ENCODE measurements around the gene CEP97.
A peak's percentile ranks its signal among the peaks of the same experiment; 100 is the strongest.
"Not testable (repeated sequence)": the region's sequence is repeated elsewhere in the genome, so short reads cannot be mapped to it uniquely, and the experiment has no call there.

CEP97 gene

GRCh38 chr3:101695779-101696372 is 28.5 kb upstream of the CEP97 start:
- FAIRE-seq, result peak; percentile 23
- no peak for DNase-seq (ENCODE audit: insufficient read length, low spot score)
- TF ChIP-seq POLR2A (IDR thresholded peaks at IDR 0.05; ENCODE audit: low read depth, low read length), result no peak

DNA sequence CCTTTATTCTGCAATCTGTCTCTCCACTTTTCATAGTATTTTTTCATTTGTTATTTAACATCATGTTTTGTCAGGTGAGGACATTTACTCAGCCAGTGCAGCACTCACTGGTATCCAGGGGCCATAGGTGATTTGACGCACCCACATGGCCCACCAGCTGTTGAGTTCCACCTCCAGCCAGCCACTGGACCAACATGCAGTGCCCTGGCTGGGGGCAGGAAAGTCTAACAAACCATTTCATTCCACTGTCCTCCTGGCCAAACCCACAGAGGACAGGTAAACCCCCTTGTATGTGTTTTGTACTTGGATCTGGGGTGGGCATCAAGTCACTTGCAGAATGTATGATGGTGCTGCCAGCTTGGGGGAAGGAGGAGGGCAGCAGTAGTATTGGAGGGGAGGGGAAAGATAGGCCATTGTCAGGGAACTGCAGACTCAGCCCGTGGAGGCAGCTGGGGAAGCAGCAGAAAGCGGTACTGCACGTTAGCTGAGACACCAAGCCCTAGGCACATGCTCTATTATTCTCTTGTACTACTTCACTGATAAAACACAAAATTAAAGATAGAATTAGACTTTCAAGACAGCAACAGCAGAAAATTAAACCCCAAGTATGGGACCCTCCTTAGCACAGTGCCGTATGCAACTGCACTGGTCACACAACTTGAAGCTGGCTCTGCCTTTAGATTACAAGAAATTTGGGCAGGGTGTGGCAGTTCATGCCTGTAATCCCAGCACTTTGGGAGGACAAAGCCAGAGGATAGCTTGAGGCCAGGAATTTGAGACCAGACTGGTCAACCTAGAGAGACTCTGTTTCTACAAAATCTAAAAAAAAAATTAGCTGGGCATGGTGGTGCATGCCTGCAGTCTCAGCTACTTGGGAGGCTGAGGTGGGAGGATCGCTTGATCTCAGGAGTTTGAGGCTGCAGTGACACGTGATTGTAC is 22.4 kb upstream of the CEP97 start:
- DNase-seq (ENCODE audit: insufficient read length, low spot score) (no peak), FAIRE-seq (no peak)
- no peak for TF ChIP-seq POLR2A (IDR thresholded peaks at IDR 0.05; ENCODE audit: low read depth, low read length)

- no peak for TF ChIP-seq POLR2A (IDR thresholded peaks at IDR 0.05; ENCODE audit: low read depth, low read length)
- FAIRE-seq, result no peak
These were observed 21.7 kb upstream of the CEP97 start for GRCh38 chr3:101702726-101703125.

GRCh38 chr3:101703169-101703568 is 21.2 kb upstream of the CEP97 start:
- no peak for TF ChIP-seq POLR2A (IDR thresholded peaks at IDR 0.05; ENCODE audit: low read depth, low read length)
- no peak for FAIRE-seq
- DNase-seq (ENCODE audit: insufficient read length, low spot score), result no peak

More at GRCh38 chr3:101702726-101703125, 21.7 kb upstream of the CEP97 start:
- no peak for DNase-seq (ENCODE audit: insufficient read length, low spot score)

DNA sequence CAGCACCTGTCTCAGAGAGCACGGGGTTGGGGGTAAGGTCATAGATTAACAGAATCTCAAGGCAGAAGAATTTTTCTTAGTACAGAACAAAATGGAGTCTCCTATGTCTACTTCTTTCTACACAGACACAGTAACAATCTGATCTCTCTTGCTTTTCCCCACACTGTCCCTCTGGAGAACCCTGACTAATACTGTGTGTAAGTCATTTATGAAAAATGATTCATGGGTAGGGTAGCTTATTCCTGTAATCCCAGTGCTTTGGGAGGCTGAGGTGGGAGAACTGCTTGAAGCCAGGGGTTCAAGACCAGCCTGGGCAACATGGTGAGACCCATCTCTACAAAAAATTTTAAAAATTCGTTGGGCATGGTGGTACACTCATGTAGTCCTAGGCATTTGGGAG is 19.8 kb upstream of the CEP97 start:
- not testable (repeated sequence) for DNase-seq (ENCODE audit: insufficient read length, low spot score); FAIRE-seq

GRCh38 chr3:101709126-101709525 is 15.3 kb upstream of the CEP97 start:
- TF ChIP-seq POLR2A (IDR thresholded peaks at IDR 0.05; ENCODE audit: low read depth, low read length), result no peak

DNA sequence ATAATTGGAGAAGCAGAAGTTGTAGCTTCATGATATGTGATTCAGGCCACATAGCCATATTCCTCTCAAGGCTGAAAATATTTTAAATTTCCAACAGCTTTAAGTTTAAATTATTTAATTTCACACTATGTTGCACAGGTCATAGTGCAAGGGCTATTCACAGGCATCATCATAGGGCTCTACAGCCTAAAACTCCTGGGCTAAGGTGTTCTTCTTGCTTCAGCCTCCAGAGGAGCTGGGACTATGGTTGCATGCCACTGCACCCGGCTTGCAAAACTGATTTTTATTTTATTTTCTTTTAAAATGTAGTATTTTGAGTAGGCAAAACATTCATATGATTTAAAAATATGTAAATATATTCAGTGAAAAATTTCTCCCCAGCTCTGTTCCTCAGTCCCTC is 6.0 kb upstream of the CEP97 start:
- DNase-seq (ENCODE audit: insufficient read length, low spot score), result no peak
- FAIRE-seq, result no peak
- no peak for TF ChIP-seq POLR2A (IDR thresholded peaks at IDR 0.05; ENCODE audit: low read depth, low read length)

More at GRCh38 chr3:101709126-101709525, 15.3 kb upstream of the CEP97 start:
- DNase-seq (ENCODE audit: insufficient read length, low spot score) (no peak), FAIRE-seq (no peak)

DNA sequence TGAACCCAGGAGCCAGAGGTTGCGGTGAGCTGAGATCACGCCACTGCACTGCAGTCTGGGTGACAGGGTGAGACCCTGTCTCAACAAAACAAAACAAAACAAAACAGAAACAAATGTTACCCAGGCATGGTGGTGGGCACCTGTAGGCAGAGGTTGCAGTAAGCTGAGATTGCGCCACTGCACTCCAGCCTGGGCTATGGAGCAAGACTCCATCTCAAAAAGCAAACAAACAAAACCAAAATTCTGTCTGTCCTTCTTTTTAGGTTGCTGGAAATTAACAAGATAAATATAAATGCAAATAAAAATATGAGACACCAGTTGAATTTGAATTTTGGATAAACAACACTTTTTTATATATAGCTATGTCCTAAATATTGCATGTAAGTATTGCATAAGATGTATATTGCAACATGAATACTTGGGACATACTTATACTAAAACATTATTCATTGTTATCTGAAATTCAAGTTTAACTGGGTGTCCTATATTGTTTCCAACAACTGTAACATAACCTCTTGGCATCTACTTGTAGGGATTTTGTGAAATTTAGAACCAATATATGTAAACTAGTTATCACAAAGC is 4.7 kb upstream of the CEP97 start:
- FAIRE-seq (no peak), DNase-seq (ENCODE audit: insufficient read length, low spot score) (no peak)
- no peak for TF ChIP-seq POLR2A (IDR thresholded peaks at IDR 0.05; ENCODE audit: low read depth, low read length)

- TF ChIP-seq POLR2A (IDR thresholded peaks at IDR 0.05; ENCODE audit: low read depth, low read length), result no peak
- DNase-seq (ENCODE audit: insufficient read length, low spot score) (no peak), FAIRE-seq (no peak)
These were observed 3.3 kb upstream of the CEP97 start for GRCh38 chr3:101720851-101721840.

DNA sequence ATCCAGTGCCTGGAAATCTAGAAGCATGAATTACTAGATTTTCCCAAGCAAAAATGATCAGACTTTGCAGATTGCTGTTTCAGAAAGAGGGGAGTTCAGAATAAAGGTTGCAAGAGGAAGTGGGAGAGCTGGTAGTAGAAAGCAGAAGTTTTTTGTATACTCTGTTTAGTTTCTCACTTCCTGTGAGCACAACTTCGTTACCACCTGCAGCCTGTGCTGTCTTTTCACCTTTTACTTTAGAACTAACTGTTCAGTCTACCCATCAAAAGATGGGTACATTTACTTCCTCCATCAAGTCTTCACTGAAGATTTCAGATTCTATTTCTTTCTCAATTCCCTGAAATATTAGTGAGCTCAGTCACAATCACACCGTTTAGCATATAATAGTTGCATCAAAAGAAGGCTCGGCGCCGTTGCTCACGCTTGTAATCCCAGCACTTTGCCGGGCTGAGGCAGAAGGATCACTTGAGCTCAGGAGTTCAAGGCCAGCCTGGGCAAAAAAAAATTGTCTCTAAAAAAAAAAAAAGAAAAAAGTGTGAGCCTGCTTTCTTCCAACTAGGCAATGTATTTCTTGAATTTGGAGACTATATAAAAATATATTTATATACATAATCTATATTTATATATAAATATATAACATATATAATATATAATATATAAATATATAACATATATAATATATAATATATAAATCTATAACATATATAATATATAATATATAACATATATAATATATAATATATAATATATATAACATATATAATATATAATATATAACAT is 1.8 kb upstream of the CEP97 start:
- no peak for FAIRE-seq
- no peak for TF ChIP-seq POLR2A (IDR thresholded peaks at IDR 0.05; ENCODE audit: low read depth, low read length)

GRCh38 chr3:101725194-101725889 is 928 bp downstream of the CEP97 start:
- peak; percentile 69 for FAIRE-seq
- no peak for DNase-seq (ENCODE audit: insufficient read length, low spot score)
- no peak for TF ChIP-seq POLR2A (IDR thresholded peaks at IDR 0.05; ENCODE audit: low read depth, low read length)

More for the DNA sequence above, 1.8 kb upstream of the CEP97 start:
- no peak for DNase-seq (ENCODE audit: insufficient read length, low spot score)

DNA sequence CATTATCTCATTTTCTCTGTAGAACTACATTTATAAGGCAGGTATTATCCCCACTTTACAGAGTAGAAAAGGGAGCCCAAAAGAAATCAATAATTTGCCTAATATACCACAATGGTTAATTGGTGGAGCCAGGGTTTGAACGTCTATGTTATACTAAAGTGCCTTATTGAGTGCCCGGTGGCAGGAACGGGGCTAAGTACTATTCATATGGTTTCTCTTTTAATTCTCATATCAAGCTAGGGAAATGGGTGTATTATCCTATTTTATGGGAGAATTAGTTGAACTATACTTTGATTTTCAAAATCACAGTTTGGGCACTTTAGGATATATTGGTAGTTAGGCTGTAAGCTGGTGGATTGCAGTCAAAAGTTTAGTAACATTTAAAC is 1.5 kb downstream of the CEP97 start:
- DNase-seq (ENCODE audit: insufficient read length, low spot score) (no peak), FAIRE-seq (no peak)
- no peak for TF ChIP-seq POLR2A (IDR thresholded peaks at IDR 0.05; ENCODE audit: low read depth, low read length)

Measured in H54 (cell line).